Heart left ventricle (tissue), 16 donors: ENCODE data around the gene BICD1. TPM values are rescaled to one million over a fixed set of nuclear protein-coding genes. Genes with fewer than 3 reads are reported as not detected.

Experiments used
- ATAC-seq, 4 donors: fragments of 200-7000 bp; cut with Tn5 transposase; one replicate each; pipeline ENCODE4 v1.9.1; 2020 to 2022; ENCODE audit warnings: moderate library complexity in 4 of 4, mild to moderate bottlenecking in 3 of 4, moderate number of reproducible peaks in 1 of 4
- DNase-seq, 5 donors: peaks; one replicate each; pipeline ENCODE4 v3.0.0-alpha.2; 2020
- H3K27ac ChIP-seq, 12 donors: fragments of 200-600 bp; sonication (generic) in 4 of 12; one replicate each; pipeline versions ENCODE4 v1.5.0 to v1.8.0; 2016 to 2022; ENCODE audit warnings: mild to moderate bottlenecking in 2 of 12
- H3K27me3 ChIP-seq, 9 donors: fragments of 200-600 bp; sonication (generic) in 2 of 9; one replicate each; pipeline versions ENCODE4 v1.5.1 to v1.8.0; 2016 to 2022; ENCODE audit warnings: mild to moderate bottlenecking in 3 of 9
- H3K36me3 ChIP-seq, 9 donors: fragments of 200-600 bp; sonication (generic) in 2 of 9; one replicate each; pipeline versions ENCODE4 v1.5.0 to v1.8.0; 2018 to 2022; ENCODE audit warnings: mild to moderate bottlenecking in 2 of 9
- H3K4me1 ChIP-seq, 12 donors: fragments of 200-600 bp; sonication (generic) in 4 of 12; one replicate each; pipeline versions ENCODE4 v1.5.0 to v1.8.0; 2016 to 2022; ENCODE audit warnings: mild to moderate bottlenecking in 3 of 12
- H3K4me3 ChIP-seq, 12 donors: fragments of 200-600 bp; sonication (generic) in 4 of 12; one replicate each; pipeline versions ENCODE4 v1.5.0 to v1.8.0; 2017 to 2022; ENCODE audit warnings: mild to moderate bottlenecking in 9 of 12, moderate library complexity in 4 of 12
- H3K9me3 ChIP-seq, 12 donors: fragments of 200-600 bp; sonication (generic) in 4 of 12; one replicate each; pipeline versions ENCODE4 v1.5.0 to v1.8.0; 2016 to 2022; ENCODE audit warnings: mild to moderate bottlenecking in 1 of 12
- POLR2A ChIP-seq, 2 donors: fragments of 450-650 bp; IDR thresholded peaks; one replicate each; pipeline ENCODE4 v1.6.1; 2017; ENCODE audit warnings: antibody characterized with exemption in 2 of 2, mild to moderate bottlenecking in 2 of 2, moderate library complexity in 2 of 2
- WGBS, 4 donors: extraction: QIAGEN DNeasy Blood & Tissue Kit in 2 of 4; methylation state at CpG; one replicate each; pipeline versions ENCODE4 v1.1.5 to v1.1.7; 2013 to 2018; 5-methylcytosine and 5-hydroxymethylcytosine counted together
- intact Hi-C, 10 donors: fragments of 100-400 bp; cut with DNase I; formaldehyde crosslinking; loops; one replicate each; pipeline versions ENCODE4 v1.11.1 to v1.14.2; 2022
- polyA plus RNA-seq, 2 donors: library from polyadenylated mRNA; stranded (reverse); fragments of 200-250 nt; gene quantifications; one replicate each; pipeline ENCODE4 v1.2.3, GENCODE V29; 2013
- total RNA-seq, 9 donors: library from RNA; depleted of rRNA in 2 of 9; stranded (reverse); fragments of >200 nt in 2 of 9; fragmentation: NEBNext Ultra II Directional in 3 of 9; extraction: Animal tissue kit (Norgen Biotek cat#: 25700) in 3 of 9; gene quantifications; one replicate each; pipeline versions ENCODE4 v1.1.0 to v1.2.4, GENCODE V29; 2016 to 2023
- TF ChIP-seq, protein P1 (sequence below), 12 donors: fragments of 200-600 bp; sonication (generic) in 4 of 12; IDR thresholded peaks; one replicate each; pipeline versions ENCODE4 v1.5.0 to v1.8.0; 2018 to 2022; ENCODE audit warnings: antibody characterized with exemption in 12 of 12, mild to moderate bottlenecking in 5 of 12
- donor health status: ischemic (EF 13 %, LVEDD 7.1; RV severe dilation, severe dysfunction).
- donor health status: healthy with polysubstance abuse.
- donor health status: DM: no; HTN: yes; CAD: no.
- donor health status: DM: no; HTN: no; CAD: no.
- donor health status: ischemic (EF 25% LVEDD 6.9; RV normal size, moderate dysfunction).
- donor health status: ischemic (EF 25% LVEDD 5.7; RV mildly dilated, moderate dysfunction).
- donor health status: healthy.
- donor health status: DM: yes; HTN: yes; CAD: no.
- donor health status: ischemic (EF 35%, LVEDD 5.7; RV mildly dilated, moderate dysfunction).
- donor health status: nonischemic (EF 11% LVEDD 7.7; RV severe dilation, severe dysfunction).
- donor health status: DM: yes; HTN: yes; CAD: no.
- donor health status: PGD.
- donor health status: ischemic (EF 29% LVEDD 5.4; RV normal size, mild dysfunction).
- donor health status: nonischemic (EF 23%, LVEDD 6.1; RV moderate dilation, normal function).

The BICD1 gene
- total and polyA plus RNA-seq, 11 donors, result 2.1 to 16.3 (median 7.0) TPM

DNA sequence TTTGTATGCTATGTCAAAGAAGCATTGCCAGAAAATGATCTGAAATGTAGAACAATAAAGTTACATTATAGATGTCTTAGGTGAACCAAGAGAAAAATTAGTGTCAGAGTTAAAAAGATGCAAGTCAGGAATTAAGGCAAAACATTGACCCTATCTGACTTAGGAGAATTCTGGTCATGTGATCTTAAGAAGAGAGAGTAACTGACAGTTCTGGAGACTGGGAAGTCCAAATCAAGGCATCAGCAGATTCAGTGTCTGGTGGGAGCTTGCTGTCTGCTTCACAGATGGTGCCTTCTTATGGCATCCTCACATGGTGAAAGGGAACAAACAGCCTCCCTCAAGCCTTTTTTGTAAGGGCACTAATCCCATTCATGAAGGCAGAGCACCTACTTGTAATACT is 42.8 kb downstream of the BICD1 start:
- intact Hi-C loops, result no loop called here
- no peak for DNase-seq
- no peak for ATAC-seq
- Histone ChIP-seq H3K4me1 (peaks cover 0 to 4% (median 0%) of the 10 kb centered on the region in 12 donors), H3K27me3 (no peaks in the 10 kb centered on the region), H3K9me3 (peaks cover 0 to 5% (median 0%) of the 10 kb centered on the region in 12 donors), H3K36me3 (no peaks in the 10 kb centered on the region), H3K27ac (no peak overlapping the region), H3K4me3 (no peak overlapping the region)
- no peak for TF ChIP-seq POLR2A (IDR thresholded peaks at IDR 0.05)
- TF ChIP-seq, protein P1, sequence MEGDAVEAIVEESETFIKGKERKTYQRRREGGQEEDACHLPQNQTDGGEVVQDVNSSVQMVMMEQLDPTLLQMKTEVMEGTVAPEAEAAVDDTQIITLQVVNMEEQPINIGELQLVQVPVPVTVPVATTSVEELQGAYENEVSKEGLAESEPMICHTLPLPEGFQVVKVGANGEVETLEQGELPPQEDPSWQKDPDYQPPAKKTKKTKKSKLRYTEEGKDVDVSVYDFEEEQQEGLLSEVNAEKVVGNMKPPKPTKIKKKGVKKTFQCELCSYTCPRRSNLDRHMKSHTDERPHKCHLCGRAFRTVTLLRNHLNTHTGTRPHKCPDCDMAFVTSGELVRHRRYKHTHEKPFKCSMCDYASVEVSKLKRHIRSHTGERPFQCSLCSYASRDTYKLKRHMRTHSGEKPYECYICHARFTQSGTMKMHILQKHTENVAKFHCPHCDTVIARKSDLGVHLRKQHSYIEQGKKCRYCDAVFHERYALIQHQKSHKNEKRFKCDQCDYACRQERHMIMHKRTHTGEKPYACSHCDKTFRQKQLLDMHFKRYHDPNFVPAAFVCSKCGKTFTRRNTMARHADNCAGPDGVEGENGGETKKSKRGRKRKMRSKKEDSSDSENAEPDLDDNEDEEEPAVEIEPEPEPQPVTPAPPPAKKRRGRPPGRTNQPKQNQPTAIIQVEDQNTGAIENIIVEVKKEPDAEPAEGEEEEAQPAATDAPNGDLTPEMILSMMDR (IDR thresholded peaks at IDR 0.05), result no peak

DNA sequence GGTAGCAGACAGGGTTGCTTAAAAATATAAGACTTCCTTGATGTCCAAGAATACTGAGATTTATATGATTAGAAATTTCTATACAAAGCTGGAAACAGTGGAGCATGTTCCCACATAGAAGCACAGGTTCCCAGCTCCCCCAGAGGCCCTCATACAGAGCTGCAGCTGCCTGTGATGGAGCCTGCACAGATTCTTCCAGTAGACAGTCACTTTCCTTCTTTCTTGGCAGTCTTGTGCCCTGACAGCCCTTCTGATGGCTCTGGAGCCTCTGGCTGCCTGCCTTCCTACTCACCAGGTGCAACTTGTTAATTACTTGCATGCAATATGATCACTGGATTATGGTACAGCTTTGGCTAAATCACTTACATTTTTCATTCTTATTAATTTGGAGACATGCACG is 44.4 kb downstream of the BICD1 start:
- intact Hi-C loops, result no loop called here
- DNase-seq, result no peak
- 93 to 100% (median 97%) methylated on average over 1 of the region's 1 CpG for whole genome bisulfite sequencing, 4 donors
- ATAC-seq, result no peak
- no peaks in the 10 kb centered on the region for H3K27me3 ChIP-seq
- H3K36me3 ChIP-seq, result no peaks in the 10 kb centered on the region
- no peak overlapping the region for H3K4me3 ChIP-seq
- peaks cover 0 to 5% (median 0%) of the 10 kb centered on the region in 12 donors for H3K9me3 ChIP-seq
- no peak overlapping the region for H3K27ac ChIP-seq
- H3K4me1 ChIP-seq, result peaks cover 0 to 5% (median 0%) of the 10 kb centered on the region in 12 donors
- TF ChIP-seq POLR2A (IDR thresholded peaks at IDR 0.05), result no peak
- TF ChIP-seq, protein P1 (IDR thresholded peaks at IDR 0.05), result no peak

DNA sequence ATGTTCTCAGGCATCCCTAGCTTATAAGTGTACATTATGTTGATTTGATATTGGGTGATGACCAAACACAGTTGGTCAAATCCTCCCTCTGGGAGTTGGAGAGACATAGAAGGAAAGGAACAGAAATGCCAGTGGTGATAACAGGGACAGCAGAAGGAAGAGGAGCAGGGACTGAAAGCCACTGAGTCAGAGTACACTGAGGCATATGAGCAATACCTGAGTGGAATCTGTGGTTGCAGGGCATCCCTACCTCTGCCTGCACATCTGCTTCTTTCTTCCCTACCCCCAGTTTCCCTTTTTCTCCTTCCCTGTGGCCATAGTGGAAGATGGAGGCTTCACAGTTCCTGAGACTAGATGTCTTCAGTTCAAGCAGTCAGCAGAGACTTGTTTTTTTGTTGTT is 44.9 kb downstream of the BICD1 start:
- Histone ChIP-seq H3K27me3 (no peaks in the 10 kb centered on the region), H3K27ac (no peak overlapping the region), H3K9me3 (peaks cover 0 to 5% (median 0%) of the 10 kb centered on the region in 12 donors), H3K36me3 (no peaks in the 10 kb centered on the region), H3K4me3 (no peak overlapping the region), H3K4me1 (peaks cover 0 to 5% (median 0%) of the 10 kb centered on the region in 12 donors)
- ATAC-seq (no peak), DNase-seq (no peak)
- intact Hi-C loops, result no loop called here
- no peak for TF ChIP-seq POLR2A (IDR thresholded peaks at IDR 0.05)

DNA sequence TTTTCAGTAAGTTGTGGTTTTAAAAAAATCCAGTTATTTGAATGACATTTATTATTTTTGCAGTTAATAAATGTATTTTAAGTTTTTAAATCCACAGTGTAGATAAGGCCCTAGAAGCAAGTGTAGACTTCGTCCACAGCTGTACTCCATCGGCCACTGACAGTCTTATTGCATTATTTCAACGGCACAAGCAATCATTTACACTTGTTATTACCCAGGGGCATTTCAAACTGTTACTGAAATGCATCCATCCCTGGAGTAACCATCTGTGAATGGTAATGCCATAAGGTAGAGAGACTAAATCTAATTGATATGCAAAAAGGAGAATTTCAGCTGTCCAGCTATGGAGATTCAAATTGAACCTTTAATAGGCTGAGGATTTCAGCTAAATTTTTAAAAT is 48.4 kb downstream of the BICD1 start:
- Histone ChIP-seq H3K4me3 (no peak overlapping the region), H3K9me3 (no peaks in the 10 kb centered on the region), H3K27ac (no peak overlapping the region), H3K4me1 (peaks cover 0 to 8% (median 0%) of the 10 kb centered on the region in 12 donors), H3K36me3 (no peaks in the 10 kb centered on the region), H3K27me3 (no peaks in the 10 kb centered on the region)
- intact Hi-C loops, result no loop called here
- ATAC-seq (no peak), DNase-seq (no peak)
- TF ChIP-seq, protein P1 (IDR thresholded peaks at IDR 0.05), result no peak
- no peak for TF ChIP-seq POLR2A (IDR thresholded peaks at IDR 0.05)
- WGBS, 4 donors, result 67 to 81% (median 77%) methylated on average over 3 of the region's 3 CpGs

DNA sequence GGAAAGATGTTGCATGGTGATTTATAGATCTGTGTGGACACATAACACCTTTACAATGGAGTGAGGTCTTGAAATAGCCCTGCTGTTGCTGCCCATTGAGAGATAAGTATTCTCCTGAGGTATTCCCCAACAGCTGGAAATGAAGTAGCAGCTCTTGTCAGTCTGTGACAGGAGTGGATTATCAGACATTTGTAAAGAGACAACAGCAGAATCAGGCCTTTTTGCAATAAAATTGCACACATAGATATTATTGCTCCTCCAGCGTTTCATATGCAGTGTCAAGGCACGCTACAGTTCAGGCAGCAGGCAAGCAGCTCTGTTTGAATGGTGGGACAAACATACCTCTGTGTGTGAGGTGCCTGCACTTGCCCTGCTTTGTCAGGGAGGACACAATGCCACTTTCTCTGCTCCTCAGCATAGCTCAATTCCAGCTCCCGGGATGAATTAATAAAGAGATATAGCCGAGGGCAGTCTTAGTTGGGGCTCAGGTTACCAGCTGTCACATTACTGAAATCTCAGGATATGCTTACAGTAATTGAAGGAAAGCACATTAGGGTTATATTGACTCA is 49.4 kb downstream of the BICD1 start:
- no peak overlapping the region for H3K4me3 ChIP-seq
- no peak for ATAC-seq
- H3K4me1 ChIP-seq, result peaks cover 0 to 9% (median 0%) of the 10 kb centered on the region in 12 donors
- no peaks in the 10 kb centered on the region for H3K9me3 ChIP-seq
- no peaks in the 10 kb centered on the region for H3K27me3 ChIP-seq
- intact Hi-C loops, result no loop called here
- no peak overlapping the region for H3K27ac ChIP-seq
- no peak for TF ChIP-seq POLR2A (IDR thresholded peaks at IDR 0.05)
- TF ChIP-seq, protein P1 (IDR thresholded peaks at IDR 0.05), result no peak
- DNase-seq, result no peak
- no peaks in the 10 kb centered on the region for H3K36me3 ChIP-seq
- 42 to 65% (median 49%) methylated on average over 4 of the region's 4 CpGs for WGBS, 4 donors
